Midbrain (tissue), 1 donor: ENCODE data around the gene NFATC3.
A peak's percentile ranks its signal among the peaks of the same experiment; 100 is the strongest.

ENCODE experiments used
- DNase-seq: peaks from one replicate; lab custom pipeline; 2025; lab: John Stamatoyannopoulos, UW

NFATC3 gene

GRCh38 chr16:68072038-68072695, 13.0 kb upstream of the NFATC3 start:
- no peak for DNase-seq

DNA sequence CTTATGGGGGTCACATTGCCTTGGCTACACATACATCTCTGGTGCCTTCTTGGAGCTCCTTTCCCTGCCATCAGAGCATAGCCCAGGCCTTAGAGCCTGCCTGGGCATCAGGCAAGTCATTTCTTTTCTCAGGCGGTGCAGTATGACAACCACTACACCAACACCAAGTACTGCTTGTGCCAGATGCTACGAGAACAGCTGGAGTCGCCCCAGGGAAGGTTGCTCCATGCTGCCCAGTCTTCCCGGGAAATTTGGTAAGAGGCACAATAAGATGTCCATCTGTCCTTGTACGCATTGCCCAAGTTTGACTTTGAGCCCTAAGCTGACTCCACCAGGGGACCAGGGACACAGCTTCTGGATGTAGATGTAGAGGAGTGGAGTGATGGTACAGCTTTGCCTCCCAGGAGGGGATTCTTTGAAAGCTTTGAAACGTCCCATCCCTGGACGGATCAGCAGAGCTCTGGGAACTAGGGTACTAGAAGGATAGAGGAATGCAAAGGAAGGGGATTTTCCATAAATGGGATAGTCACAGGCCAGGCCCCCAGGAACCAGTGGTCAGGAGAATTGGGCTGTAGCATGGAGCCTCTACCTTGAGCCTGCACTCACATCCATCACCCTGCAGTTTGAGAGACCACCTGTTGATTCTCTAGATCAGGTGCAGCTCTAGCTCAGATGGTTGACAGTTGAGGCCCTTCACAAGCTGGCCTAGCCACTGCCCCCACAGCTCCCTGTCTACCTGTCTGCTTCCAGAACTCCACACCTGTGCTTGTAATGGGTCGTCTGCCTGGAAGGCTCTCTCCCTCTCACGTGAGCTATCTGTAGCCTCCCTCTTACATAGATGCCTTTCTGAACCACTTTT, 11.0 kb upstream of the NFATC3 start:
- DNase-seq, result no peak

DNA sequence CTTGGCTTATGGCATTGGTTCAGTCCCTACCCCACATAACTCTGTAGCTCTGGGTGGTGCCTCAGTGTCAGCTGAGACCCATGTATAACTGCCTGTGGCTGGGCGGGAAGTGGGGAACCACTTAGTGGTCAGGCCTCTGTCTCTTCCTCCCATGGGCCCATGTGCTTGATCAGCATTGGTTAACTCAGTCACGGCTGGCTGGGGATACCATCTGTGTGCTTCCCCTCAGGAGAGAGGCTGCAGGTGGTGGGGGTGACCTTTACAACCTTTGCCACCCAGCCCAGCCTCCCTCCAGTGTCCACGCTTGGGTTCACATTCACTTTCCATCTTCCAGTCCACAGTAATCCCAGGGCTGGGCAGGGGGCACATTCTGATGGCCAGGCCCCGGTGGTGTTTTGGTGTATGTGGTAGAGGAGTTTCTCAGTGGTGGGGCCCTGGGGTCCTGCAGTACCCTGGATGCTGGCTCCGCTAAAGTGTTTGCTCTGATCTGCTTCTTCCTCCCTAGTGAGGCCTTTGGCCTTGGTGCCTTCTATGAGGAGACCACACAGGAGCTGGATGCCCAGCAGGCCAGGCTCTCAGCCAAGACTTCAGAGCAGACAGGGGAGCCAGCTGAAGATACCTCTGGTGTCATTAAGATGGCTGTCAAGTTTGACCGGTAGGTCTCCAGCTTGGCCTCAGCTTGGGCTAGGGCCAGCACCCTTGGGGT, 10.2 kb upstream of the NFATC3 start:
- DNase-seq, result no peak

DNA sequence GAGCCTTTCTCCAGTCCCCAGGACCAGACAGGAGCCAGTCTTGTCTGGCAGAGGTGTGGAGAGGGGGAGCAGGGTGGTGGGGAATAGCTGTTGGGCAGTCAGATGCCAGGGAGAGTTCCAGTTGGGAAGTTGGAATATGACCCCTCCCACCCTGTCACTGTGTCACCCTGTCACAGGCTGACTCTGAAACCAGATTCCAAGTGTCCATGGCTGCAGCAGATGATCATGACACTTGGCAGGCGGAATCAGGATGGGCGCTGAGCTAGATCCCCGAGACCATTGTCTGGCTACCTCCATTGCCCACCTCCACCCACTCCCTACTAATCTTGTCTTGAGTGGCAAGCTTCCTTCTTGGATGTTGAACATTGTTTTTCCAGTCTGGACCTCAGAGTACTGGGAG, 9.2 kb upstream of the NFATC3 start:
- no peak for DNase-seq

DNA sequence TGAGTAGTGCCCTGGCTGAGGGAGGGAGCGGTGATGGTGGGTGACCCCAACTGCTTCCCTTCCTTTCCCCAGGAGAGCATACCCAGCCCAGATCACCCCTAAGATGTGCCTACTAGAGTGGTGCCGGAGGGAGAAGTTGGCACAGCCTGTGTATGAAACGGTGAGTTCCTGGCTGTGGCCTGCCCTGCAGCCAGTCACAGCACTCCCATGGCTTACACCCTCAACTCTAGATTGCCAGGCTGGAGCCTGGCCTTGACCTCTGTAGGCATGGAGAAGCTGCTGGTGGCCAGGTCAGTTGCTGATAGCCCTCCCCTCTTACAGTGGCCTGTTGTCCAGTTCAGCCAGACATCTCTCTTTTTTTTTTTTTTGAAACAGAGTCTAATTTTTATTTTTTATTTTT, 8.6 kb upstream of the NFATC3 start:
- DNase-seq, result no peak

DNA sequence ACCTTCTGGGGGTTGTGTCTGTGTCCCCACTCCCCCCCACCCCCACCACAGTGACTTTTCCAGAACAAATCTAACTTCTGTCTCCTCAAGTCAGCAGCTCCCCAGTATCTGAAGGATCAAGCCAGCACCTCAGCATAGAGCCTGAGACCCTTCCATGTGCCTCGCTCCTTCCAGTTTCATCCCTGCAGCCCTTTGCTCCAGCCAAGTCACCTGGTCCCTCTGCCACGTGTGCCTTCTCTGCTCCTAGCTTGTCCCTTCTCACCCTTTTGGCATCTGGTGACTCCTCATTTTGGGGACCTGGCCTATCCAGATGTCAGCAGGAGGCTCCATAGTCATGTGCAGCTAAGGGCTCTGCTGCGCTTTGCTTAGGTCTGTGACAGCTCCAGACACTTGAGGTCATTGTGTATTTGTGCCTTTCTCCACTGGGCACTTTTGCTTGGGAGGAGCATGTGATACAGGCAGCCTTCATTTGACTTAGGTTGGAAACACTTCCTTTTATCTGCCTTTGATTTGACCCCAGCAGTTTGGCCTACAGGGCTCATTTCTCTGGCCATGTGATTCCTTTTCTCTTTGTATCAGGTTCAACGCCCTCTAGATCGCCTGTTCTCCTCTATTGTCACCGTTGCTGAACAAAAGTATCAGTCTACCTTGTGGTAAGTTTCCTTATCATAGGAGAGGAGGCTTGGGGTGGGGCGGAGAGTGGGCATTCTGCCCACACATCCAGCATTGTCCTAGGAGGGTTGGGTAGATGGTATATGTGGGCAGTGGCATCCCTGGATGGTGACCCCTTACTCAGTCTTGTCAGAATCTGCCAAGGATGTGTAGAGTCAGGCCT, 7.1 kb upstream of the NFATC3 start:
- DNase-seq, result no peak

DNA sequence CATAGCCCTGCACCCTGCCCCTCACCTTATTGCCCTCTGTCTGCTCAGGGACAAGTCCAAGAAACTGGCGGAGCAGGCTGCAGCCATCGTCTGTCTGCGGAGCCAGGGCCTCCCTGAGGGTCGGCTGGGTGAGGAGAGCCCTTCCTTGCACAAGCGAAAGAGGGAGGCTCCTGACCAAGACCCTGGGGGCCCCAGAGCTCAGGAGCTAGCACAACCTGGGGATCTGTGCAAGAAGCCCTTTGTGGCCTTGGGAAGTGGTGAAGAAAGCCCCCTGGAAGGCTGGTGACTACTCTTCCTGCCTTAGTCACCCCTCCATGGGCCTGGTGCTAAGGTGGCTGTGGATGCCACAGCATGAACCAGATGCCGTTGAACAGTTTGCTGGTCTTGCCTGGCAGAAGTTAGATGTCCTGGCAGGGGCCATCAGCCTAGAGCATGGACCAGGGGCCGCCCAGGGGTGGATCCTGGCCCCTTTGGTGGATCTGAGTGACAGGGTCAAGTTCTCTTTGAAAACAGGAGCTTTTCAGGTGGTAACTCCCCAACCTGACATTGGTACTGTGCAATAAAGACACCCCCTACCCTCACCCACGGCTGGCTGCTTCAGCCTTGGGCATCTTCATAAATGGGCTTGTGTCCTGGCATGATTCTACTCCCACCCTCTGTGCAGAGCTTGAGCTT, 6.3 kb upstream of the NFATC3 start:
- DNase-seq, result no peak

DNA sequence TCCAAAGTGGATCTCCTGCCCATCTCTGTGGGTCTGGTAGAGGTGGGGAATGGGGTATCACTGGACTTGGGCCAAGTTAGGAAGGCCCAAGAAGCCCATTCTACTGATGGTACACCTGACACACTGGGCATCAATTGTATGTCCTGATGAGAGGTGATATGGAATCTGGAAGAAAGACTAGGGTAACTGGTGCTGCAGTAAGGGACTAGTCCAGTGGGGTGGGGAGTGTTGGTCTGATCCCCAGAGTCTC, 5.9 kb upstream of the NFATC3 start:
- DNase-seq, result no peak

- DNase-seq, result peak; percentile 24
Measured at GRCh38 chr16:68079626-68080344, 5.4 kb upstream of the NFATC3 start.

DNA sequence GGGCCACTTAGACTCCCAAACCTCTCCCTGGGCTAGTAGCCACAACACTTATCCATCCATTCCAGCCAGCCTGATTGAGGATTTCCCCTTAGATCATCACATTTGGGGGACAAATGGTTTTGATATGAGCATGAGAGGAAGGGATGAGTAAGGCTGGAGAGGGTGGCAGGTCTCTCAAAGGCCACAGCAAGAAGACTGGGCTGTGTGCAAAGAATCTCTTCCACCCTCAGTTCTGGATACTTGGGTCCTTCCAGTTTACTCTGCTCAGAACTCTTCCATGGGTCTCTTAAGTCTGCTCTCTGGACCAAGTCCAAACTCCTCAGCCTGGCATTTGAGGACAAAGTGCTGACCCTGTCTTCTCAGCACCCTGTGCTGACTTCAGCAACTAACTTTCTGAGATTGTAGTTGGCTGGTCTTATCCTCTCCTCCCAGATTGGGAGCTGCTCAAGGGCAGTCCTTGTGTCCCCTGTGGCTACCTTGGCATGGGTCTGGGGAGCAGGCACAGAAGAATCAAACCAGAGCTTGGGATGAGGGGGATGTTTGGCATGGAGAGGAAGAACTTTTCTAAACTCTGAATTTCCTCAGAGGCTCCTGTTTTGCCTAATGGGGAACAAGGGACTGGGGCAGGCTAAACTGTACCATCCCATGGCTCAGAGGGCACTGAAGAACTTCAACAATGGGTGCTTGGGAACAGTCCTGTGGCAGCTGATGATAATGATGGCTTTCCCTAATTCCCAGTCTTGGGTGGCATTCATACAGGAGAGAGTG, 3.1 kb upstream of the NFATC3 start:
- DNase-seq, result no peak

- no peak for DNase-seq
Measured at GRCh38 chr16:68082629-68083238, 2.4 kb upstream of the NFATC3 start.

- DNase-seq, result no peak
Measured at GRCh38 chr16:68083239-68083781, 1.9 kb upstream of the NFATC3 start.

- no peak for DNase-seq
Measured at GRCh38 chr16:68083861-68084503, 1.2 kb upstream of the NFATC3 start.

DNA sequence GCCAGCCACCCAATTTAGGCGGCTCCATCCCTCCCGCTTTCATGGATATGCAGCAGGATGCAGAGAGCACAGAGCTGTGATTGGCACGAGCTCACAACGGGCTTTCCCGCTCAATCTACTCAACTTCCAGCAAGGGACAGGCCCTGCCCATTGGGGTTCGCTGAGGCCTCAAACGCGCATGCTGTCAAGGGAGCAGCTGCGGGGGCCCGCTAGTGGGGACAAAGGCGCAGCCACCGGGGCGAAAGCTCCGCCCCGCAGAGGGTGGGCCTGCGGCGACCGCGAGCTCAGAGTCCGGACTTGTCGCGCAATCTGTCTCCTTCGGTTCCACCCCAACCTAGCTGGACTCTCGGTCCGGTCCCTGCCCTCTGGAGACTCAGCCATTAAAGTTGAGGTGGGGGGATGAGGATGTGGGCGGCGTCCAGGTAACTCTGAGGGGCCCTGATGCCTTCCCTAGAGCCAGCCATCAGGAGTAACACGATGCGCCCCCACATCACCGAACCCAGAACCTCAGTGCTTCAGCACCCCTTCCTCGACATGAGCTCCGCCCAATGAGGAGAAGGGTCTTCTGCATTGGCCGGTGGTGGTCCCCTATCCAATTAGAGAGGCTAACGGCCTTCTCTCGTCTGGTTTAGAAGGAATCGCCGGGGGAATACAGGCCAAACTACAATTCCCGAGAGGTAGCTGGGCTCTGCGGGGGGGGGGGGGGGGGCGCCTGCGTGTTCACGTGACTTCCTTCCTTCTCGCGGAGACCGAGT, 489 bp upstream of the NFATC3 start:
- DNase-seq, result peak; percentile 90

DNA sequence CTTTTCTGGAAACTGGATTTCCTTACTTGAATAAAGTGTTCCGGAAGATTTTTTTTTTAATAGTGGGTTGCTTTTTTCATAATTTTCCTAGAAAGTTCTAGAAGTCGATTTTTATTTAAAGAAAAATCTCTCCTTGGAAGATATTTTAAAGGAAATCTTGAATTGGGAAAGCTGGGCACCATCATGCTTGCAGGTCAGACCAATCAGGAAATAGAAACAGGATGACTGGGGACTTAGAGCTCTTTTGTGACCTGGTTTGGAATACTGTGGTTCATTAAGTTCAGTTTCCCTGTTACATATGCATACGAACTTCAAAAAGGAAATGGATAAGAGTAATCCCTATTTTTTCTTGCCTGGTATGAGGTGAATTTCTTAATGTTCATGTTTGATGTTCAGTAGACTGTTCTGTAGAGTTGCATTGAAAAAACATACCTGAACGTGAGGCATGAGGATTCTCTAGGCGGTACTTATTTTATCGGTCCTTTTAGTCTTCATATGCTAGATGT, 1.2 kb downstream of the NFATC3 start:
- DNase-seq, result peak; percentile 30

GRCh38 chr16:68086860-68087268, 1.7 kb downstream of the NFATC3 start:
- no peak for DNase-seq

DNA sequence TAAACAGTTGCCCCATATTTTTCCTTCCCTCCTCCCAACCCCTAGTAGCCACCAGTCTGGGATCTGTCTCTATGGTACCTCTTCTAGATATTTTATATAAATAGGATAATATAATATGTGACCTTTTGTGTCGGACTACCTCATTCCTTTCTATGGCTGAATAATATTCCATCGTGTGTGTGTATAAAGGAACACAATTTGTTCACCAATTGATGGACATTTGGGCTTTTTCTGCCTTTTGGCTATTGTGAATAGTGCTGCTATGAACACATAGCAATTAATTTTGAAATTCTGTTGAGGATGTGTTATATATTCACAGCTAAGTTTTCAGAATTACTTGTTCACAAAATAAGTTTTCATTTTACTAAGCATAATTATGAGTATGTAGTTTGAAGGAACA, 2.5 kb downstream of the NFATC3 start:
- DNase-seq, result no peak
